Retinal pigment epithelial cell (primary cell): Measurements from ENCODE around the gene BCL3.
"Not testable (repeated sequence)": the region's sequence is repeated elsewhere in the genome, so short reads cannot be mapped to it uniquely, and the experiment has no call there.

Experiments
- DNase-seq: peaks from one replicate; pipeline ENCODE4 v3.0.0-alpha.2; 2010; ENCODE audit warnings: low read depth
- H3K4me3 ChIP-seq: 2 replicates; pipeline ENCODE4 v1.5.1; 2011; ENCODE audit warnings: mild to moderate bottlenecking, low read length, control low read depth, moderate library complexity
- TF ChIP-seq, protein P1 (sequence below): conservative IDR thresholded peaks from 2 replicates; pipeline ENCODE4 v1.5.1; 2011; ENCODE audit warnings: low read depth, low read length, control low read depth, inconsistent platforms

Gene BCL3

DNA sequence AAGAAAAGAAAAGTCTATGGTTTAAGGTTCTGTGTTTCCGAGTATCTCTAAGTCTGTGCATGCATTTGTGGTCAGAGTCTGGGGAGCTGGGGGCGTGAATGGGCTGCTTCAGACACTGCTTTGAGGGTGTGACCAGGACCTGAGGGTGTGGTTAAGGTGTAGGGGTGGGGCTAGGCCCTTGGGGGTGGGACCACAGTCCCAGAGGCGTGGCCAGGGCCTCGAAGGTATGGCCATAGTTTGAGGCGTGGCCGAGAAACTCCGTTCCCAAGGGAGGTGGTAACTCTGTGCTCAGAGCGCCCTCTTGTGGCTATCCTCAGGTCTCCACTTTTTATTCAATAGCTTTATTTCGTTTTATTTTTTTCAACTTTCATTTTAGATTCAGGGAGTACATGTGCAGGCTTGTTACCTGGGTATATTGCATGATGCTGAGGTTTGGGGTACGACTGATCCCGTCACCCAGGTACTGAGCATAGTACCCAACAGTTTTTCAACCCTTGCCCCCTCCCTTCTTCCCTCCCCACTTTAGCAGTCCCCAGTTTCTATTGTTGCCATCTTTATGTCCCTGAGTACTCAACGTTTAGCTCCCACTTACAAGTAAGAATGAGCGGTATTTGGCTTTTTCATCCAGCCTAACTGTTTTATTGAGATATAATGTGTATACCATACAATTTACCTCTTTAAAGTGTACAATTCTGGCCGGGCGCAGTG, 22.2 kb downstream of the BCL3 start:
- TF ChIP-seq, protein P1, sequence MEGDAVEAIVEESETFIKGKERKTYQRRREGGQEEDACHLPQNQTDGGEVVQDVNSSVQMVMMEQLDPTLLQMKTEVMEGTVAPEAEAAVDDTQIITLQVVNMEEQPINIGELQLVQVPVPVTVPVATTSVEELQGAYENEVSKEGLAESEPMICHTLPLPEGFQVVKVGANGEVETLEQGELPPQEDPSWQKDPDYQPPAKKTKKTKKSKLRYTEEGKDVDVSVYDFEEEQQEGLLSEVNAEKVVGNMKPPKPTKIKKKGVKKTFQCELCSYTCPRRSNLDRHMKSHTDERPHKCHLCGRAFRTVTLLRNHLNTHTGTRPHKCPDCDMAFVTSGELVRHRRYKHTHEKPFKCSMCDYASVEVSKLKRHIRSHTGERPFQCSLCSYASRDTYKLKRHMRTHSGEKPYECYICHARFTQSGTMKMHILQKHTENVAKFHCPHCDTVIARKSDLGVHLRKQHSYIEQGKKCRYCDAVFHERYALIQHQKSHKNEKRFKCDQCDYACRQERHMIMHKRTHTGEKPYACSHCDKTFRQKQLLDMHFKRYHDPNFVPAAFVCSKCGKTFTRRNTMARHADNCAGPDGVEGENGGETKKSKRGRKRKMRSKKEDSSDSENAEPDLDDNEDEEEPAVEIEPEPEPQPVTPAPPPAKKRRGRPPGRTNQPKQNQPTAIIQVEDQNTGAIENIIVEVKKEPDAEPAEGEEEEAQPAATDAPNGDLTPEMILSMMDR = peak; percentile 70
- H3K4me3 ChIP-seq = no peak overlapping the region
- peak; percentile 85 for DNase-seq

GRCh38 chr19:44772144-44772543, 23.6 kb downstream of the BCL3 start:
- H3K4me3 ChIP-seq, DNase-seq: not testable (repeated sequence)

DNA sequence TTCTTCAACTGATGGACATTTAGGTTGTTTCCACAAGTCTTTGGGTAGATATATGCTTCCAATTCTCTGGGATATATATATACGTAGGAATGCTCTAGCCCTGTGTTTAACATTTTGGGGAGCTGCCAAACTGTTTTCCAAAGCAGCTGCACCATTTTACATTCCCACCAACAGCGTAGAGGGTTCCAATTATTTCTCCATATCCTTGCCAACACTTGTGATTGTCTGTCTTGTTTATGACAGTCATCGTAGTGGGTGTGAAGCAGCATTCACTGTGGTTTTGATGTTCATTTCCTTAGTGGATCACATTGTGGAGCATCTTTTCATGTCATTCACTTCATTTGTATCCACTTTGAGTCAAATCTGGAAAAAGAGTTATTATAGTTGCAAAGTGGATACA, 24.5 kb downstream of the BCL3 start:
- H3K4me3 ChIP-seq = no peak overlapping the region
- DNase-seq = no peak
- TF ChIP-seq, protein P1 = no peak

GRCh38 chr19:44775676-44776240, 27.2 kb downstream of the BCL3 start:
- TF ChIP-seq, protein P1 = no peak
- DNase-seq = no peak

DNA sequence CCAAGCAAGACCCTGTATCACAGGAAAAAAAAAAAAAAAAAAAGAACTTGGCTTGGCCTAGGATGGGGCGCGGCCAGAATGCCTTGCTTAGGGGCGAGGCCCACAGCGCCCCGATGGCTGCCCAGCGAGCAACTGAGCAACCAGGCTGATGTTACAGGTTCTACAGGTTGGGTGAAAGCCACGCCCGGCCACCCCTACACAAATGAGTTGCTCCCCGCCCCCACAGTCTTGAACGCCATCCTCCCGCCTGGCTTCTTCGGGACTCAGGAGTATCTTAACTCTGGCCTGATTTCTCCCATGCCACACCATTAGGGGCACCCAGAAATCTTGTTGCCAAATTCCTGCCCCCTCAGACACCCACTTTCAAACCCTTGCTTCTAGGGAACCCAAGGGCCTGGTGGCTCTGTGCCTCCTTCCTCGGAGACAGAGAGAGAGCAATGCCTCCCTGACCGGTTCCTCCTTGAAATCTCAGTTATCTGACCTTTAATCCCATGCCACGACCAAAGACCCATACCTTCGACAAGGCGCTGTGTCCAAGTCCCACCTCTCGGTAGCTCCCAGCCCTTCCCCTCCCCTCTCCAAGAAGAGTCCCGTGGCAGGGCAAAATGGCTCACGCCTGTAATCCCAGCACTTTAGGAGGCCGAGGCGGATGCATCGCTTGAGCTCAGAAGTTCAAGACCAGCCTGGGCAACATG, 28.0 kb downstream of the BCL3 start:
- no peak overlapping the region for H3K4me3 ChIP-seq
- TF ChIP-seq, protein P1 = no peak
- DNase-seq = no peak

More at GRCh38 chr19:44775676-44776240, 27.2 kb downstream of the BCL3 start:
- H3K4me3 ChIP-seq = no peak overlapping the region

- DNase-seq = no peak
- no peak within 1 kb of the TSS for H3K4me3 ChIP-seq
- TF ChIP-seq, protein P1 = peak; percentile 4
These were observed 29.3 kb downstream of the BCL3 start, which contains the start of gene CBLC for GRCh38 chr19:44777715-44778347. Gene CBLC (plus strand): TSS chr19:44777890. CDS start chr19:44777932, 42 bp downstream.

GRCh38 chr19:44779150-44779549, 30.6 kb downstream of the BCL3 start:
- TF ChIP-seq, protein P1 = no peak
- DNase-seq = no peak
- no peak overlapping the region for H3K4me3 ChIP-seq

- not testable (repeated sequence) for H3K4me3 ChIP-seq
These were observed 33.2 kb downstream of the BCL3 start for GRCh38 chr19:44781694-44782093.

More at GRCh38 chr19:44781694-44782093, 33.2 kb downstream of the BCL3 start:
- DNase-seq = not testable (repeated sequence)
